Activated CD4-positive, alpha-beta T cell treated with anti-CD3 and anti-CD28 coated beads, Interleukin-2, amount 50 U/mL, for 24 hours (primary cell): ENCODE results near the gene CYP21A2.
"Not testable (repeated sequence)": the region's sequence is repeated elsewhere in the genome, so short reads cannot be mapped to it uniquely, and the experiment has no call there.

Experiments used
- DNase-seq, 2 donors: peaks; one replicate each; pipeline ENCODE4 v3.0.0-alpha.2; 2020; ENCODE audit warnings: low read depth in 1 of 2, low spot score in 1 of 2

CYP21A2 gene

GRCh38 chr6:32037598-32038524 is at the start of gene CYP21A2:
Gene CYP21A2 (plus strand): TSS chr6:32038415. CDS start chr6:32038423, 8 bp downstream.
- not testable (repeated sequence) for DNase-seq

- DNase-seq = not testable (repeated sequence)
Observed at GRCh38 chr6:31989363-31989762, 48.9 kb upstream of the CYP21A2 start.

GRCh38 chr6:31994421-31994820 is 43.8 kb upstream of the CYP21A2 start:
- DNase-seq = not testable (repeated sequence)

- DNase-seq = not testable (repeated sequence)
Observed at GRCh38 chr6:31996385-31996784, 41.8 kb upstream of the CYP21A2 start.

GRCh38 chr6:32002546-32003268 is 35.5 kb upstream of the CYP21A2 start:
- not testable (repeated sequence) for DNase-seq

GRCh38 chr6:32003301-32003700 is 34.9 kb upstream of the CYP21A2 start:
- not testable (repeated sequence) for DNase-seq

GRCh38 chr6:32004393-32004792 is 33.8 kb upstream of the CYP21A2 start:
- DNase-seq = not testable (repeated sequence)

GRCh38 chr6:32004864-32005537 is 33.2 kb upstream of the CYP21A2 start:
- not testable (repeated sequence) for DNase-seq

- not testable (repeated sequence) for DNase-seq
Observed at GRCh38 chr6:32005538-32005880, 32.7 kb upstream of the CYP21A2 start.

- not testable (repeated sequence) for DNase-seq
Observed at GRCh38 chr6:32005991-32006529, 32.2 kb upstream of the CYP21A2 start.

- not testable (repeated sequence) for DNase-seq
Observed at GRCh38 chr6:32007086-32007485, 31.1 kb upstream of the CYP21A2 start.

GRCh38 chr6:32008037-32008436 is 30.2 kb upstream of the CYP21A2 start:
- not testable (repeated sequence) for DNase-seq

- not testable (repeated sequence) for DNase-seq
Observed at GRCh38 chr6:32008616-32009015, 29.6 kb upstream of the CYP21A2 start.

GRCh38 chr6:32009537-32009936 is 28.7 kb upstream of the CYP21A2 start:
- not testable (repeated sequence) for DNase-seq

- not testable (repeated sequence) for DNase-seq
Observed at GRCh38 chr6:32010856-32011530, 27.2 kb upstream of the CYP21A2 start.

GRCh38 chr6:32012941-32013617 is 25.1 kb upstream of the CYP21A2 start:
- DNase-seq = not testable (repeated sequence)

GRCh38 chr6:32013738-32014137 is 24.5 kb upstream of the CYP21A2 start:
- not testable (repeated sequence) for DNase-seq

GRCh38 chr6:32014547-32014946 is 23.7 kb upstream of the CYP21A2 start, which contains the start of gene C4B:
Gene C4B (plus strand): TSS chr6:32014795. CDS start chr6:32014846, 51 bp downstream.
- DNase-seq = not testable (repeated sequence)

- DNase-seq = not testable (repeated sequence)
Observed at GRCh38 chr6:32022100-32022499, 16.1 kb upstream of the CYP21A2 start.

- not testable (repeated sequence) for DNase-seq
Observed at GRCh38 chr6:32028631-32029030, 9.6 kb upstream of the CYP21A2 start.
